CD4-positive, alpha-beta T cell treated with Interleukin-4 for 1 hour (primary cell): ENCODE results near the gene ARL15.

Experiments
- DNase-seq, 2 donors: peaks; one replicate each; pipeline ENCODE4 v3.0.0-alpha.2; 2020 to 2022

Gene ARL15

DNA sequence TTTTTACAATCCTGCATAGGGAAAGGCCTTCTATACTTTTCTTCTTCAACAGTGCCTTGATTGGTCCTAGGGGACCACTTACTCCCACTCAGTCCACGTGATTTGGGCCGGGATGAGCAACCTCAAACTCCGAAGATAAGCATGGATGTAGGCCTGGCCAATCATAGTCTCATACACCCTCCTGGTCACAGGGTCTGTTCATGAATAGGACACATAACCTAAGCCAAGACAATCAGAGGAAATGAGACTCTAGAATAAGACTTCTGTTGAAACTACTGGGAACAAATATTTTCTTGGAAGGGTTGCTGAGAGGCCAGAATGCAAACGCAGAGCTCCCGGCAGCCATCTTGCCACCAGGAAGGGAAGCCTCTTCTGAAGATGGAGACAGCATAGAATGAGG is 68.1 kb downstream of the ARL15 start:
- no peak for DNase-seq

DNA sequence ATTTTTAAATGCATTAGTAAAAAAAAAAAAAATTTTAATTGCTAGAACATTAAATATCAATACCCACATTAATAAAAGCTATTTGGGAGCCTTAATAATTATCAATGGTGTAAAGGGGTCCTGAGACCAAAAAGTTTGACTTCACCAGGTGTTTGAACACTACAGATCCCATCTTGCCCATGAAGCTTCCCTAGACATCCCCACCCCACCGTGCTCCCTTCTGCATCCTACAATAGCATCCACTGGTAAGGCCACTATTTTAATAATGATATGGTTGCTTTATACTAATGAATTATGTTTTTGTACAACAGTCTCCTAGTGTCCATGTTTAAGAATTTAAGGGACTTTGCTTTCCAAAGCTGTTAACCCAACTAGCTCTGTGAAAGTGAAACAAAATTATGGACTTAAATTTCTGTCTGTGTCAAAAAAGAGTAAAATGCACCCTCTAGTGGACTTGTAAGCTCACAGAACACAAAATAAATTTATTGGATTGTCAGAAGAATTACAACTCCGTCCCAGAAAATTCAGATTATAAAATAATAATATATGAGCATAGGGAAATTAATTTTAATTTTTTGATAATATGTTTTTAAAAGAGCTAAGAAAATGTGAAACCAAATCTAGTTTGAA is 76.0 kb downstream of the ARL15 start:
- DNase-seq: peak in 1 of 2 donors; percentile 14

DNA sequence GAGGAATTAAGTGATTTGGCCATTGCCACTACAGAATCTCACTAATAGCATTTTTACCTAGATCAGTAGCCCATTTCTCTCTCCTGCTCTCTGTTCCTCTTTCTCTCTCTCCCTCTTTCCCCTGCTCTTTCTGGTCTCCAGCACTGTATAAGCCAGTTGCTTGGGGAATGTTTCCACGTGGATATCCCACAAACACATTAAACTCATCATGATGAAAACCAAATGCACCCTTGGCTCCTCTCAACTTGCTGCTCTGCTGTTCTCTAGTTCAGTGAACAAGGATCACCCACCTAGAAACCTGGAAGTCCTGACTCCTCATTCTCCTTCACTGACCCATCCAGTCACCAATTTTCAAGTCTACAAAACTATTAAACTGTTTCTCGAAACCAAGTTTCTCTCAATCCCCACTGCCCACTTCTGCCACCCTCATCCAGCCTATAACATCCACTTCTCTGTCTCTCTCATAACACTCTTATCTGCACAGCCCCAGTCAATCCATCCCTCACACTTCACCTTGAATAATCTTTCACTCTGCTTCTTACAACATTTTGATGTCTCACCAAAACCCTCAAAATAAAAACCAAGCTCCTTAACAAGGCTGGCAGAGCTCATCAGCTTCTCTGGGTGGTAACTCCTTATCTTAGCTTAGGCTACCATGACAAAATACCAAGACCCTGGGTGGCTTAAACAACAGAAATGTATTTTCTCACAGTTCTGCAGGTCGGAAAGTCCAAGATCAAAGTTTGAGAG is 79.3 kb downstream of the ARL15 start:
- DNase-seq: no peak

DNA sequence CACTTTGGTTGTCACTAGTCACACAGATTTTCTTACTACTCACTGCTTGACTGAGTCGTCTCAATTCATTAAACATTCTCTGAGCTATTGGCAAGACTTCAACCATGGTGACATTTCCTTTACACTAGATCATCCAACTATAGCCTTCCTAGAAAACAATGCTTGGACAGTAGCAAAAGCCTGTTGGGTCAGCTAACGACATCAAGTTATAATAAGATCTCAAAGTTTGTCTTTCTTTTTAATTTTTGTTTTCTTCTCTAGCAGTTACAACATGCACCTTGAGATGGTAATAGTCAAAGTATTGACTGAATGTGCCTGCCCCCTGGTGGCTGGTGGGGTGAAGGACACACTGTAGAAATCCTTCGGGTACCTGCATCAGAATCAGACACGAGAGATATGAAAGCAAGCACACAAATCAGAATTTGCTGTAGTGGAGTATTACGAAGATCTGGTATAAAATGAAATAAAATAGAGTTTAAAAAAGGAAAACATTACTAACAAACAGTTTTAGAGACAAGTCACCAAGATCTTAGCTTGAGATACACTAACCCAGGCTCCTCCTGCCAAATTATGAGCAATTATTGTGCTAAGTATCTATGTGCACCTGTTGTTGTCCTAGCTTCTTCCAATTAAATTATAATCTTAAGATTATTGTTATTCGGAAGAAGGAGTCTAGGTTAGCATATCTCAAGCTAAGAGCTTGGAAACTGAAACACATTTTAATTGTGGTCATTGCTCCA is 81.2 kb downstream of the ARL15 start:
- peak; percentile 58 to 65 for DNase-seq

DNA sequence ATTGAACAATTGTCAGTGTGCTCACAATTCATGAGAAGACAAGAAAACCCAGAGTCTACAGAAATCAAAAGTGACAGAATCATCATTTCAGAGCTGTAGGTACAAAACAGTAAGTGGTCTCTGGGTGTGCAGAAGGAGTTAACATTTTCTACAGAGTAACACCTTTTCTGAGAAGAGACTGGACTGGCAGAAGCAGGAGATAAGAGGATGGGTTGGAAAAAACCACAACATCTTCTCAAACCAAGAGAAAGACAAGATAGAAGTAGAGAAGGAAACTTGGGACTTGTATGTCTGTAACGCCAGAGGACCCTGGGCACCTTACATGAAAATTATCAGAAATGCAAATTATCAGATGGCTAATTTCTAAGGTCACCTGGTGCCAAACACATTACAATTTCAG is 82.6 kb downstream of the ARL15 start:
- DNase-seq: no peak

DNA sequence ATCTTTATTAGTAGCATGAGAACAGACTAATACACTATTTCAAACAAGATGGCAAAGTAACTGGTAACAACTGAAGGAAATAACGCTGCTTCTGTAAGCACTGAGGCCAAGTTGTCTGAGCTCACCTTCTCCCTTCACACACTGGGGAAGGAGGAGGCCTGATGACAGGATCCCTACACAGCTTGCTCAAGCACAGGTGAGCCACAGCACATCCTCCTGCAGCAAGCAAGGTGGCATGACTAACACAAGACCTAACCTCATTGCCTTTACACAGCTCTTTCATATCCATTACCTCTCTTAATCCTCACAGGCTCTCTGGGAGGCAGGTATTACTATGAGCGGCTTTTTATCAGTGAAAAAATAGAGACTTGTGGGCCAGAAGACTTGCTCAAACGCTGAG is 83.3 kb downstream of the ARL15 start:
- DNase-seq: no peak

DNA sequence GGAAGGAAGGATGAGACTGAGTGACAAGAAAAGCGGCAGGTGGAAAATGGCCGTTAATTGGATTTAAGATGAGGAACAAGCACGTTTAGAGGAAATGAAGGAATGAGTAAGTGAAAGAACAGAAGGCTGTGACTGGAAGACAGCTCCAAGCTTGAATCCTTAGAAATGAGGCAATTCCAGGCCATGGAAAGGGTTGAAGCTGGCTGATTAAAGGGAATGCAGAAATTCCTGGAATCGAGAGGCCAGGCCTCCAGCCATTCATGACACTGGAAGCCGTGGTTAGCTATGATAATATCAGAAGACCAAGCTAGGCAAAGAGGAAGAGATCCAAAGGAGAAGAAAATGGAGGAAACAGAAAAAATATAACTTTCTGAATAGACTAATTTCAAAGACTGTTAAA is 84.2 kb downstream of the ARL15 start:
- DNase-seq: no peak

DNA sequence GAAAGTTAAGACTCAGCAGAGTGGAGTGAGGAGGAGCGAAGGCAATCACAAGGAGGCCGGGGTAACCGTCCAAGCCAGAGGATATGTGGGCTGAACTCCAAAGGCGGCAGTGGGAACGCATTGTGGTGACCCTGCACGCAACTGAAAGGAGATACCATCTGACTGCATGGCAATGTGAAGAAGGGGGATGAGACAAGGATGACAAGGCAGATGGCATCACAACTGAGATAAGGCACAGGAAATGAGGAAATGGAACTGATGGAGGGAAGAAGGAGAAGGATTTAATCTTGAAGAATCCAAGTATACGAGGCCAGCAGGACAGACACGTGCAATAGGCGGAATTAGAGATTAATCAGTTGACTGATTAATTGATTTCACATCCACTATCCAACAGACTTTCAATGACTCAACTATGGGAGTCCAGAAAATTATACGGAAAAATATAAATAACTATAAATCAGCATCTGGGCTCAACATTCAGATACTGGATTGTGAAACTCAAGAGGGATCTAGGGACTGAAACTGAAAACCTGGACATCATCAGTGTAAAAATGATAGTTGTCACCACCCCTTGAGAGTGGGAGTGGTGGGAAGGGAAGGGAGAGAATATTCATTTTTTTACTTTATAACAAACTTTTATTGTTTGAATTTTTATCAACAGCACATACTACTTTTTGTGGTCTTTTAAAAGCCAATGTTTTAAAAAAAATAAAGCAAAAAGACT is 86.1 kb downstream of the ARL15 start:
- no peak for DNase-seq

DNA sequence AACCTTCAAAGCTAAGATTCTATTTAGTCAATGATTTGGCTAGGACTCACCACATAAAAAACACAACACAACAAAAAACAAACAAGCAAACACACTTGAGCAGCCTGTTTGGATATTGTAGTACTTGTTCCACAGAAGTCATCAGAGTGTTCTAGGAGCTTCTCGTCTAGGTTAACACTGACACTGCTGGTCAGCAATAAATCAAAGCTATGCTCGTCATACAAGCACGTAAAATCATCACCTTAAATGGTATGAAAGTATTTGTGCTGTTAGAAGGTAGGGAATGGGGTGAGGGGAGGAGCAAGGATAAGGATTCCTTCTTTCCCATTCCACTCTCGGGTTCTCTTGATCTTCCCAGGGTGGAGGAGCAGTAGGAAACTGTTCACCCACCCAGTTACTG is 88.0 kb downstream of the ARL15 start:
- DNase-seq: no peak

DNA sequence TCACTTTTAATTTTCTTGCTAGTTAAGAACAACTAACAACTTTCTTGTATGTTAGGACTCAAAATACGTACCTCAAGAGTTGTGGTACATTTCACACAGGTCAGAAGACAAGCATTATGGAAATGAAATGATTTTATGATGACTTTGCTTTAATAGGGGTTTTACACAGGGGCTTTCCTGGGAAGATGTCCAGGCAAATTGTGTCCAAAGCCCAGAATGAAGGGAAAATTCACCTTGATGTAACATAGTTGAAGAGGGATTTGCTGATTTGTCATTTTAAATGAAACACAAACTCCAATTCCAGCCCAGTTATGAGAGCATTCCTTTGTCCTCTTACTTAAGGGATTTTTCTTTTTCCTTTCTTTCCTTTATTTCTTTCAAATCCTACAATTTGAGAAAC is 89.2 kb downstream of the ARL15 start:
- no peak for DNase-seq

DNA sequence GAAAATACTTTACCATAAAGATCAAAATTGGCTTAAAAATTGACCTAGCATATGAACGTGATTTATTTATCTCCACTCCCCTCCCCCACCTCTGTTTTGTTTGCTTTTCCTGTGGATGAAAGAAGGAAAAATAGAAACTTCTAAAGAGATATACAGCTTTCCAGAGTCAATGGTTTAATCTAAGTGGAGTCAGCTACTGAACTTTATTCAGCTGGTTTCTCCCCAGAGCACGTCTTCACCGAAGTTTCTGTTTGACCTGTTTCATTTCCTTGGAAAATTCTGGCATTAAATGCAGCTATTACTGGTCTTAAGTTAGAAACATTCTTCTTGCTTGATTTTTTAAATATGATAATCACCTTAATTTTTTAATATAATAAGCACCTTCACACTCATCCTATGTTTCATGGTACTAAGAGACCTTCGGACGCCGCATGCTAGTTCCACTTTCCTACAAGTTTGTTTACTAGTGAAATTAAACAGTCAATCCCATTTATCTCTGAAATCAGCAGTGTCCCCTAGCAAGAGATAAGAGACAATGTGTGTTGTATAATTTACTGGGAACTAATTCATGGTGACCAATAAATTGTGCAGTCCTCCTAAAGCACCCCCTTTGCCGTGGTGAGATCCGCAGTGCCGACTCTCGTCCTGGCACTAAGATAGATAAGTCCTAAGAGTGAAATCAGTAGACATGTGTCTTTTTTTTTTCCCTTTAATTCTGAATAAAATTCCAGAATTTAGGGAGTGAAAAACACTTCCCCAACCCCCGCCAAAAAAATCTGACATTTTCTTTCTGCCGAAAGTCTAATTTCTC is 89.9 kb downstream of the ARL15 start:
- DNase-seq: no peak

DNA sequence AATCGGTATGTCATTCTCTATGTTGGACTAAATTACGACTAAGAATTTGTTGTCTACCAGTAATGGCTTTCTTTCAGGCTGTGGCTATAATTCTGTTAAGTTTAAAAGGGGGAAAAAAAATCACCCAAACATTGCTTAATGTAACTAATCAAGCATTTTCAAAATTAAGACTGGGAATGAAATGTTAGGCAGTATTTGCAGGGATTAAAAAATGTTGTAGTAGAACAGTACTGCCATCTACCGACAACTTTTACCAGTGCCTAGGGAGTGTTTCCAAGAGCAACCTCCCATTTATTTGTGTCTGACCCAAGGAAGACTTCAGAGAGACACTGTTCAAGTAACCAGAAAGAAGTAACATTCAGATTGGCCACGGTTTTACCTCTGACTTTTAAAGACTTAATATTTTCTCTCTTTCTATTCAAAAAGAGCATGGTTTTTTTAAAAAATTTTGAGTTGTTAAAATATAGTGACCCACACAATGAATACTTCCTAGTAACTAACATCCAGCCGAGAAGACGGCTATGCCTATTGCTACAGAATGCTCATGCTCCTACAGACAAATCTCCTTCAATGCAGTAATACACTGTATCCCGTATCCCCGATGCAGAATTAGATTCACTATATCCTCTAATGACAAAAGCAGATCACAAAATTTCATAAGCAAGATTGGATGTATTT is 92.4 kb downstream of the ARL15 start:
- DNase-seq: peak in 1 of 2 donors; percentile 49

DNA sequence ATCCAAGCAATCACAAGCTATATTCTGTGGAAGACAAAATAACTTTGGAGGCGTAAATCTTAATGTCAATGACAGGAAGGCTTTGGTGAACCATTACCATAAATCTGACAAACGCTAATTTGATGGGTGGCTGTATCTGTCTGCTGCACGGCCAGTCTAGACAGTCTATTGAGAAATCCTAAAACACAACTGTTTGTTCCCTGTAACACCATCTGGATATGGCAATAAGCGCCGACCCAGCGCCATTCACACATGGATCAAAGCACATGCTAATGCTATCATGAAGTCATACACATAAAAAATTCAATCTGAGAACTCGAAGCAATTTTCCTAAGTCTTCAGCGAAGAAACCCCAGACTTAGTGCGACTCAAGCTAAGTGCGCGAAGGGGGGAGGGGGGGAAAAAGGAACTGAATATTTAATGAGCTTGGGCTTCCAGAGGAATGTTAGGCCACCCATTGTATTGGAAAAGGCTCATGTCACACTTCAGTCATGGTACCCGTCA is 95.1 kb downstream of the ARL15 start:
- DNase-seq: no peak

DNA sequence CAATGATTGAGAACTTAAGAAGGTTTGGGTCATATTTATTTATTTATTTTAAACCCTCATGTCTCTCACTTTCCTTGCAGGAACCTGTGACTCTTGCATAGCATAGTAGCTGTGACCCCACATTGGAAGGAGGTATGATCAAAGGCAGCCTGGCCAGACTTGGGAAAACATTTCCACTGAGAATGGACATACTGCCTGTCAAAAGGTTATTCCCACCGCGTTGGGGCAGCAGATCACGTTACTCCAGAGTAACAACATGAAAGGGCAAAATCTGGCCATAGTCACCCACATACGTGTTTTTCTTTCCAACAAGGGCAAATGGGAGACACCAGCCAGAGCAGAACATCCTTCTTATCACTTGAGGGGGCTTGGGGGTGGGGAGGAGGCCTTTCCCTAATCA is 95.7 kb downstream of the ARL15 start:
- no peak for DNase-seq

DNA sequence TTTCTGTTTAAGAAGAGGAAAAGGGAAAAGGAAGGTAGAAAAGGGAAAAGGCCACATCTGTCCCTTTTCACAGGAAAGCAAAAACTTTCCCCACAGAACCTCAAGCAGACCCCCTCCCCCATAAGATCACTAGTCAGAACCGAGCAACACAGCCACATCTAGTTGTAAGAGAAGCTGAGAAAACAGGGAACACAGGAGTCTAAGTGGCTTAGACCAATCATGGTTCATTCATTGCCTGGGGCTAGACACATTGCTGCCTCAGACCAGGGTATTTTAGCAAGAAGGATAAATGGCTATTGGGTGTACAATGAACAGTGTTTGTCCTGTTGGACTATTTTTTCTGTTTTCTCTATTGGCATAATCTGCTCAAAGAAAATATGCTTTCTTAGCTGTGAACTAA is 98.0 kb downstream of the ARL15 start:
- no peak for DNase-seq

DNA sequence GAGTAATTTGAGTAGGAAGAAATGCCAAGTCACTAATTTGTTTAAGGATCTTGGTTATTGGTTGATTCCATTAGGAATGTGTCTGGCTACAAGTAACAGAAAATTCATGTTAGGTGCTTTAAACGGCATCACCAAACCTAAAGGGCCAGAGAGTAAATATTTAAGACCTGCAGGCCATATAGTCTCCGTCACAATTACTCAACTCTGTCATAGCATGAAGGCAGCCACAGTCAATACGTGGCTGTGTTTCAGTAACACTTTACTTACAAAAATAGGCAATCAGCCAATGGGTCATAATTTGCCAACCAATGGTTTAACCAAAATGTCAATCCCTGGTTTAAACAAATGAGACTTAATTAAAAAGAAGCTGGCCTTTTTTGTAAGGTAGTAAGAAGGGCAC is 98.5 kb downstream of the ARL15 start:
- no peak for DNase-seq

DNA sequence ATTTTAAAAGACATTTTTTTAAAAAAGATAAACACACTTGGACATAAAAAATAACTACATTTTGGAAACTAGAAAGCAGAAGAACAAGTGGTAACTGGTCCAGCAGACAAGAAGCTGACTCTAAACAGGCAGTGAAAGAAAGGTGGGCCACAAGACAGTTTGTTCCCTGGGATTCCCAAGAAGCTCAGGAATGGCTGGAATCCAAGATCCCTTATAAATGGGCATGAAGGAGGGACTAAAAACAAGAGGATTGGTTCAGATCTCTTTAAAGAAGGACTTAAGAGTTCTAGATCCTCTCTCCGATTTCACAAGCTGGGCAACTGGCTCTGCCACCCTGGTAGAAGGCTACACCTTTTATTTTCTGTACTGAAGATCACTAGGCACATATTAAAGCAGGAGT is 102.8 kb downstream of the ARL15 start:
- DNase-seq: no peak

DNA sequence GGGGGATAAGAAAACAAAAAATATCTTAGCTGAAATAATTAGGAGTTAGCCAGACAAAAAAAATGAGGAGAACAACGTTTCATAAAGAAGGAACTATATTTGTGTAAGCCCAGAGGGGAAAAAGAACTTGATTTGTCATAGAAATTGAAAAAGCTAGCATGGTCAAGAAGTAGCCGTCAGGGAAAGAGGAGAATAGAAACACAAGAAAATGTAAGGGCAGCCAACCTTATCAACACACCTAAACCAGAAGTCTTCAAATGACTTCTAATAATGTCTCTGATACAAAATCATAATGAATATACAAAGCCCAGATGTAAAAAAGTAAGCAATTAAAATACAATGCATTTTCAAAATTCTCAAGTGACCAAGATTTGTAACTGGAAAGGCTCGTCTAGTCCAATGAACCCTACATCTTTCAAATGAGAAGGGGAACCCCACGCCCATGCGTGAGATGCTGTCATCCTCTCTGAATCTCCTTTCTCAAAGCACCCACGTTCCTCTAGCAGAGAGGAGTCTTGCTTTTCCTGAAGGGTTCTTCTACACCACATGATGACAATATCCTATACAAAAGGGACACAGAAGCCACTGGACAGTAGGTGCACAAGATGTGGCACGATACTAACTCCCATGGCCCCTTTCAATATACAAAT is 103.7 kb downstream of the ARL15 start:
- no peak for DNase-seq

DNA sequence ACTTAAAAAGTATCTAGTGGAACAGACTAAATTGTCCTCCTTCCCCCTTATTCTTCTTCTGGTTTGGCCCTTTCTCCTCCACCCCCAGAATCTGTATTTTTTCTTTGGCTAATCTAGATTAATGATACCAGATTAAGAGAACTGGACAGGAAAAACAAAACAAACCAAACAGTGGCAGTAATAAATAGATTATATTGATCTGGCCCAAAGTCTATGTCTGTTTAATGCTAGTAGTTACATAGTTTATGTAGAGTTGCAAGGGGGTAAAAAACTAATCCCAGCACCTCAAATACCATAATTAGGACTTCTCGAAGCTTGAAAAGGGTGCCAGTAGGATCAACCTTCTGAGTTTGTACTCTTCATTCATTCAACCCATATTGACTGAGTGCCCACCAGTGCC is 104.5 kb downstream of the ARL15 start:
- DNase-seq: no peak

DNA sequence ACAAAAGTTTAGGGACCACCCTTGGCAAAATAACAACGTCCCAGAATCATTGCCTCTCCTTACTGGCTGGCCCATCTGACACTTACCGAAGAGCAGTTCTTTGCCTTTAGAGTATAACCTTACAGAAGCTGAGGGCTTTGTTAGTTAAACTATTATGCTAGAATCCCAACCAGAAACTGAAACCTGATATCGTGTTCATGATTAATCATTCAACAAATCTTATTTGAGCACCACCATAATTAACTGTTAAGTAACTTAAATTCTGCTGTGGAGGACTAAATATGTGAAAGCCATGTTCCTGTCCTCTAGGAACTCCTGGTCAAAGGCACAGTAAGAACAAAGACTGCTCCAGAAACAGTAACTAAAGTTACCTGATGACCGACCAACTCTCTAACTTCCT is 104.9 kb downstream of the ARL15 start:
- no peak for DNase-seq

DNA sequence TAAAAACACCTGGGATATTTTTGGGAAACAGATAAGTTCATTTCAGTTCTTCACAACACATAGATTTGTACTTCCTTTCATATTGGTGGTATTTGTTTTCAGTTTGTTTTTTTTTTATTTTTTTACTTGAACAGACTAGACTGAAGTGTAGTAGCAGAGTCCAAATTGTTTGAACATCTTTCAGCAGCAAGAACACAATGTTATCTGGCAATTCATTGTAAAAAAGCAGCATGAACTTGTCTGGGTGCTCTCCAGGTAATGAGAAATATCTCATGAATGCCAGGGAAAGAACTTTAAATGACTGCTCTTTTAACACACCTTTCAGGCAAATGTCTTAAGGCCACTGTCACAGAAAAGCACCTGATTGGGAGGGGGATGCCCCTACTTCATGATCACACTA is 113.4 kb downstream of the ARL15 start:
- no peak for DNase-seq
